Activated naive CD4-positive, alpha-beta T cell treated with anti-CD3 and anti-CD28 coated beads for 36 hours (primary cell): ENCODE data around the gene ENDOV. TPM values are rescaled to one million over a fixed set of nuclear protein-coding genes. Genes with fewer than 3 reads are reported as not detected.

ENCODE experiments used
- CTCF ChIA-PET: fragments of 350-600 bp; sonication (Branson Sonifier 250); formaldehyde crosslinking; loops from one replicate; lab custom pipeline; 2021; ENCODE audit warnings: antibody characterized with exemption; lab: Charles Lee
- DNase-seq: peaks from one replicate; pipeline ENCODE4 v3.0.0-alpha.2; 2020
- H3K27ac Mint-ChIP-seq: one replicate; pipeline ENCODE4 v1.8.0; 2021; ENCODE audit warnings: mild to moderate bottlenecking, mixed read lengths
- H3K27me3 Mint-ChIP-seq: one replicate; pipeline ENCODE4 v1.8.0; 2021; ENCODE audit warnings: low read depth, mixed read lengths
- H3K36me3 Mint-ChIP-seq: one replicate; pipeline ENCODE4 v1.8.0; 2021; ENCODE audit warnings: low read depth, mixed read lengths
- H3K4me1 Mint-ChIP-seq: one replicate; pipeline ENCODE4 v1.8.0; 2021; ENCODE audit warnings: low read depth, mixed read lengths
- H3K4me3 Mint-ChIP-seq: one replicate; pipeline ENCODE4 v1.8.0; 2021; ENCODE audit warnings: mild to moderate bottlenecking, moderate library complexity, mixed read lengths
- H3K9me3 Mint-ChIP-seq: one replicate; pipeline ENCODE4 v1.8.0; 2021; ENCODE audit warnings: mixed read lengths
- intact Hi-C: fragments of 100-400 bp; cut with micrococcal nuclease; formaldehyde crosslinking; loops from one replicate; pipeline ENCODE4 v1.15.1; 2023
- microRNA-seq: library from miRNA; unstranded; fragments of <30 nt; microRNA quantifications from one replicate; pipeline ENCODE4 v1.2.0, GENCODE V29; 2022; ENCODE audit warnings: borderline microRNAs expressed, borderline replicate concordance
- total RNA-seq, 2 experiments: library from RNA; stranded (reverse); gene quantifications; one replicate each; pipeline ENCODE4 v1.2.3, GENCODE V29; 2021

Gene ENDOV
- total RNA-seq, 2 experiments from 2014 or later: 9.0 to 11.7 TPM

DNA sequence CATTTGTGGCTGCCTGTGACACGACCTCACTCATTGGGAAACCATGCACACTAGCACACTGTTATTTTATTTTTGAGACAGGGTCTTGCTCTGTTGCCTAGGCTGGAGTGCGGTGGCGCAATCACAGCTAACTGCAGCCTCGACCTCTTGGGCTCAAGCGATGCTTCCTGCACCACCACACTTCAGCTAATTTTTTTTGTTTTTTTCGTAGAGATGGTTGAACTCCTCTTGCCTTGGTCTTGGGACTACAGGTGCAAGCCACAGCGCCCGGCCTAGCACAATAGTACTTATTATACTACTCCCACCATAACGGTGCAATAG is 64.2 kb downstream of the ENDOV start:
- Mint-ChIP-seq H3K9me3 (no peaks in the 10 kb centered on the region), H3K27ac (no peak overlapping the region), H3K4me1 (peaks cover 13% of the 10 kb centered on the region), H3K27me3 (peaks cover 57% of the 10 kb centered on the region), H3K4me3 (no peak overlapping the region), H3K36me3 (no peaks in the 10 kb centered on the region)
- CTCF ChIA-PET: no interaction called here
- intact Hi-C loops: loop anchor here (2.0 to 10.0 kb wide), 3 partner anchors 52 to 420 kb away; no protein-coding TSS in a partner anchor
- no peak for DNase-seq

DNA sequence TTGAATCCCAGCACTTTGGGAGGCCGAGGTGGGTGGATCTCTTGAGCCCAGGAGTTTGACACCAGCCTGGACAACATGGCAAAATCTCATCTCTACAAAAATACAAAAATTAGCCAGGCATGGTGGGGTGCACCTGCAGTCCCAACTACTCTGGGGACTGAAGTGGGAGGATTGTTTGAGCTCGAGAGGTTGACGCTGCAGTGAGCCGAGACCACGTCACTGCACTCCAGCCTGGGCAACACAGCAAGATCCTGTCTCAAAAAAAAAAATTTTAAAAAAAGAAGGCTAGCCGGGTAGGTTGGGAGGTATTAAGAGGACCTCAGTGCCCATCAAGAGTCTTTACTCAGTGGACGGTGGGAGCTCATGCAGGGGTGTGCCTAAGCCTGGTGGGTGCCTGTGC is 65.3 kb downstream of the ENDOV start:
- peaks cover 47% of the 10 kb centered on the region for H3K27me3 Mint-ChIP-seq
- peaks cover 3% of the 10 kb centered on the region for H3K4me1 Mint-ChIP-seq
- DNase-seq: no peak
- H3K36me3 Mint-ChIP-seq: no peaks in the 10 kb centered on the region
- no peak overlapping the region for H3K27ac Mint-ChIP-seq
- H3K4me3 Mint-ChIP-seq: no peak overlapping the region
- intact Hi-C loops: no loop called here
- CTCF ChIA-PET: interaction anchor here (0.7 kb wide), 1 partner anchor 662 kb away, joined by 3 read pairs; no protein-coding TSS in a partner anchor
- no peaks in the 10 kb centered on the region for H3K9me3 Mint-ChIP-seq

DNA sequence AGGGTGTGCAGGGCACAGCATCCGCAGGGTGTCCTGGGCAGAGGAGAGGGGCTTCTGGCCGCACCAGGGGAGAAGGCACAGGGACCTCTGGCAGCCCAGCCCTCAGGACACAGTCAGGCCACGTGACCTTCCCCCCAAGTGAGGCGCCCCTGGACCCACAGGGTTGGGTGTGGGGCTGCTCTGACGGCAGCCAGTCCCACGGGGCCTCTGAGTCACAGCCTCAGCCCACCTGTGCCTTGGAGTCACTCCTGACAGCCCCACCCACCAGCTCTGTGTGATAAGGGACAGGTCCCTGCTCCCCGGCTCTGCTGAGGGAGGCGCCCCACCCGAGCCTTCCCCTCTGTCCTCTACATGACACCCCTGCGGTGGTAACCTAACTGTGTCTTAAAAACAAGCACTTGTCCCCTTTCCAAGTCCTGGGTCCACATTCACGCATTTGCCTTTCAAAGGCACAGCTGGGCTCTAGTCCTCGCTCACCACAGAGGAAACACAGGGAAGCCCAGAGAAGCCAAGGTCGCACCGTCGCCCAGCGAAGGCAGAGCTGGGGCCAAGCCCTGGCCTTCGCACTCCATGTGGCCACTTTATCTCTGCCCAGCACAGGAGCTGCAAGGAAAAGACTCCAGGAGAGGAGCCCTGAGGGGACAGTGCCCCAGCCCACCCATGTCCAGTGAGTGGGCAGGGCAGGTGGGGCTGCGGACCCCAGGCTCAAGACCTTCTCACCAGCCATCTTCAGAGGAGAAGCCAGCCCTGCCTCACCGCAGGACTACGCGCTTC is 66.5 kb downstream of the ENDOV start:
- Mint-ChIP-seq H3K36me3 (no peaks in the 10 kb centered on the region), H3K4me1 (no peaks in the 10 kb centered on the region), H3K27me3 (peaks cover 46% of the 10 kb centered on the region), H3K27ac (no peak overlapping the region), H3K9me3 (no peaks in the 10 kb centered on the region), H3K4me3 (no peak overlapping the region)
- no peak for DNase-seq
- CTCF ChIA-PET: interaction anchor here (1.1 kb wide), 1 partner anchor 417 kb away, joined by 4 read pairs; no protein-coding TSS in a partner anchor
- intact Hi-C loops: no loop called here

DNA sequence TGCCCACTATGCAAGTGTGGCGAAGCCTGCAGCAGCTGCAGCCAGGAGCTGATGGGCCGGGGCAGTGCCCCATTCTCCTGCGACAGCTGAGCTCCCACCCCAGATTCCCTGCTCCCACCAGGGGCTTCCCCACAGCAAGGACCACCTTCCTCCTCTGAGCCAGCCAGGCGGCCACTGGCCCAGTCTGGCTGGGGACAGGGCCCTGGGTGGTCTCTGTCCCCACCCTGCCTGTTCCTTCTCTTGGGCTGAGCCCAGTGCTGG is 67.0 kb downstream of the ENDOV start:
- intact Hi-C loops: no loop called here
- H3K4me3 Mint-ChIP-seq: no peak overlapping the region
- H3K27me3 Mint-ChIP-seq: peaks cover 47% of the 10 kb centered on the region
- H3K36me3 Mint-ChIP-seq: no peaks in the 10 kb centered on the region
- no peaks in the 10 kb centered on the region for H3K4me1 Mint-ChIP-seq
- H3K27ac Mint-ChIP-seq: no peak overlapping the region
- no peaks in the 10 kb centered on the region for H3K9me3 Mint-ChIP-seq
- no peak for DNase-seq
- CTCF ChIA-PET: interaction anchor here (1.1 kb wide), 1 partner anchor 417 kb away, joined by 4 read pairs; no protein-coding TSS in a partner anchor

DNA sequence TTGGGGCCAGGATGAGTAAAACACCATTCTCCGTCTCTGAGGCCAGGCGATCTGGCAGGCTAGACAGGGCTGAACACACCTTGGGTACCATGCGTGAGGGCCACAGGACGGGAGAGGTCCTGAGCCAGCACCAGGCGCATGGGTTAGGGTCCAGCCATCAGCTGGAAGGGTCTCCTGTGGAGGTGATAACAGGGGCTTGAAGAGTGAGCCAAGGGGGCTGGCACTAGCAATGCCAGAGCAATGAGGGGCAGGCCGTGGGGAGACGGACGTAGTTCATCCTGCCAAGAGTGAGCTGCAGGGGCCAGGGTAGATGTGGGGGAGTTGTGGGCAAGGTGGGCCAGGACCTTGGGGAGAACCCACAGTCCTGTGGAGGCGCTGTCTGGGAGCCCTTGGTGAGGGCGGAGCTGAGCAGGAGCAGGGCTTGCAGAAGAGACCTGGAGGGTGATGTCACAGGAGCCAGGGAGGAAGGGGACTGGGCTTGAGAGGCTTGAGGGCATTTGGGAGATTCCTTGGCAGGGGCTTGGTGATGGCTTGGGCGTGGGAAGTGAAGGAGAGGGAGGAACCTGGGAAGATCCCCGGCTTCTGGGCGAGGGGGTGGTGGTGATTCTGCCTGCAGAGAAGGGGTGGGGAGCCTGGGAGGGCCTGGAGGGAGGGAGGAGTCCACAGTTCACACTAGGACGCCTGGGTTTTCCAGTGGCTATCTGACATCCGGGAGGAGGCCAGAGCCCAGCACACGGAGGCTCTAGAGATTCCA is 67.8 kb downstream of the ENDOV start:
- Mint-ChIP-seq H3K27ac (no peak overlapping the region), H3K9me3 (no peaks in the 10 kb centered on the region)

DNA sequence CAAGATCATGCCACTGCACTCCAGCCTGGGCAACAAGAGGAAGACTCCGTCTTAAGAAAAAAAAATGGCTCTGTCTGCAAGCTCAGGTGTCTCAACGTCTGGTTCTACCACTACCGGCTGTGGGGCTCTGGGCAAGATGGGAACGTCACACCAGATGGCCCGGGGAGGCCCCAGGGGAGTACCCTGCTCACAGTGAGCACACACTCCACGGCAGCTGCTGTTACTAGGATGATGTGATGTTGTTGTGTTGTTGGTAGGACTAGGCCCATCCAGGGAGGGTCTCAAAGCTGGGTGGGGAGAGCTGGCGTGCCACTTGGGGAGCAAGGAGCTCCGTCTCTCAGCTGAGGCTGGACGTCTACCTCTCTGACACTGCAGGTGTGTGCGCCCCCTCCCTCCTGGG is 70.9 kb downstream of the ENDOV start:
- CTCF ChIA-PET: interaction anchor here (0.7 kb wide), 1 partner anchor 413 kb away, joined by 3 read pairs; no protein-coding TSS in a partner anchor
- intact Hi-C loops: no loop called here
- H3K4me3 Mint-ChIP-seq: no peak overlapping the region
- H3K36me3 Mint-ChIP-seq: no peaks in the 10 kb centered on the region
- H3K4me1 Mint-ChIP-seq: no peaks in the 10 kb centered on the region
- no peak overlapping the region for H3K27ac Mint-ChIP-seq
- peaks cover 40% of the 10 kb centered on the region for H3K27me3 Mint-ChIP-seq
- no peak for DNase-seq
- H3K9me3 Mint-ChIP-seq: no peaks in the 10 kb centered on the region

More for the DNA sequence above, 67.8 kb downstream of the ENDOV start:
- CTCF ChIA-PET: no interaction called here
- H3K27me3 Mint-ChIP-seq: peaks cover 55% of the 10 kb centered on the region
- no peak for DNase-seq
- no peaks in the 10 kb centered on the region for H3K4me1 Mint-ChIP-seq
- intact Hi-C loops: no loop called here
- H3K36me3 Mint-ChIP-seq: no peaks in the 10 kb centered on the region
- H3K4me3 Mint-ChIP-seq: no peak overlapping the region

DNA sequence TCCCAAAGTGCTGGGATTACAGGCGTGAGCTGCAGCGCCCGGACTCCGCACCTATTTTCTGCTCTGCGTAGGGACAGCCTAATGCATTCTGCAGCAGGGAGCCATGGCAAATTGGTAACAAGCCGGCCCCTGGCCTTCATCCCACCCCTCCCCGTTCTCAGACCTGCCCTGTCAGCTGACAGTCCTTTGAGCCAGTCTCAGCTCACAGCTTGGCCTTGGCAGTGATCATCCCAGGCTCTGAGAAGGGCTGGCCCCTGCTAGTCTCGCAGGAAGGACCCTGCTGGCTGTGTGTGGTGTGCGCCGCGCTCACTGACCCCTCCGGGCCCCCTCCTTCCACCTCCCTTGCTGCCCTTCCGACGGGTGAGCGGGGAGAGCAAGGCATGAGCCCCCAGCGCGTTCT is 71.7 kb downstream of the ENDOV start:
- Mint-ChIP-seq H3K4me3 (no peak overlapping the region), H3K27ac (no peak overlapping the region), H3K36me3 (no peaks in the 10 kb centered on the region), H3K4me1 (no peaks in the 10 kb centered on the region), H3K27me3 (peaks cover 32% of the 10 kb centered on the region), H3K9me3 (no peaks in the 10 kb centered on the region)
- intact Hi-C loops: no loop called here
- CTCF ChIA-PET: interaction anchor here (1.2 kb wide), 1 partner anchor 12 kb away, joined by 4 read pairs; no protein-coding TSS in a partner anchor
- no peak for DNase-seq

DNA sequence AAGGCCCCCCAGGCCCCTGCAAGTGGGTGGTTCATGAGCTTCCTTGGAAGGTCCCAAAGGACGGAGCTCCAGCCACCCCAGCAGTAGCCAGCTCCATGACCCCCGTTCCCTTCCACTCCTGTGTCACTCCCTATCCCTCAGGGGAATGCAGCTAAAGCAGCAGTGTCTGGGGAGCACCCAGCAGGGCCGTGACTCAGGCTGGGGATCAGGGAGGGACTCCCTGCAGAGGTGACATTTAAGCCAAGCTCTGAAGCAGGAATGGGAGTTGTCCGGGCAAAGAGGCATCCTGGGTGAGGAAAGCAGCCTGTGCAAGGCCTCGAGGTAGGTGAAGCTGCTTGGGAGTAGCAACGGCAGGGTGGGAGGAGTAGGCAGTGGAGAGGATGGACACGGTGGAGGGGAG is 72.5 kb downstream of the ENDOV start:
- Mint-ChIP-seq H3K4me1 (no peaks in the 10 kb centered on the region), H3K27me3 (peaks cover 24% of the 10 kb centered on the region), H3K27ac (no peak overlapping the region), H3K36me3 (no peaks in the 10 kb centered on the region), H3K4me3 (no peak overlapping the region), H3K9me3 (no peaks in the 10 kb centered on the region)
- CTCF ChIA-PET: interaction anchor here (1.2 kb wide), 1 partner anchor 12 kb away, joined by 4 read pairs; no protein-coding TSS in a partner anchor
- DNase-seq: no peak
- intact Hi-C loops: no loop called here

Small RNAs within 50 kb of the gene (microRNA-seq; reads per million reads assigned to microRNA genes)
- not detected for gene MIR4730

Other genes starting within 250 kb of the ENDOV start
- gene CARD14, start 245.1 kb upstream of the ENDOV start, total RNA-seq: not detected
- gene SGSH, start 194.8 kb upstream of the ENDOV start, total RNA-seq: 10 to 100 TPM; 30.3 to 32.1 TPM
- 1 to 10 TPM; 4.0 to 5.4 TPM for gene SLC26A11, start 194.7 kb upstream of the ENDOV start, total RNA-seq
- 100 to 1,000 TPM; 234 to 250 TPM for gene RNF213, start 154.3 kb upstream of the ENDOV start, total RNA-seq
- gene NPTX1, start 61.4 kb downstream of the ENDOV start, total RNA-seq: 10 to 100 TPM; 10.4 to 10.7 TPM
- 10 to 100 TPM; 32.4 to 35.4 TPM for gene RPTOR, start 129.7 kb downstream of the ENDOV start, total RNA-seq